Upper lobe of right lung (tissue), 1 donor: ENCODE measurements around the gene EXD3. TPM values are rescaled to one million over a fixed set of nuclear protein-coding genes. Genes with fewer than 3 reads are reported as not detected.
"Not testable (repeated sequence)": the region's sequence is repeated elsewhere in the genome, so short reads cannot be mapped to it uniquely, and the experiment has no call there.

Source experiments
- ATAC-seq: fragments of 200-7000 bp; cut with Tn5 transposase; one replicate; pipeline ENCODE4 v1.9.1; 2020; ENCODE audit warnings: mild to moderate bottlenecking, moderate library complexity
- DNase-seq: peaks from one replicate; pipeline ENCODE4 v3.0.0-alpha.2; 2020
- H3K27ac ChIP-seq: fragments of 200-600 bp; one replicate; pipeline ENCODE4 v1.8.0; 2022
- H3K27me3 ChIP-seq: fragments of 200-600 bp; one replicate; pipeline ENCODE4 v1.8.0; 2022; ENCODE audit warnings: mild to moderate bottlenecking
- H3K36me3 ChIP-seq: fragments of 200-600 bp; one replicate; pipeline ENCODE4 v1.8.0; 2022
- H3K4me1 ChIP-seq: fragments of 200-600 bp; one replicate; pipeline ENCODE4 v1.8.0; 2022
- H3K4me3 ChIP-seq: fragments of 200-600 bp; one replicate; pipeline ENCODE4 v1.8.0; 2022; ENCODE audit warnings: mild to moderate bottlenecking
- H3K9me3 ChIP-seq: fragments of 200-600 bp; one replicate; pipeline ENCODE4 v1.8.0; 2022
- intact Hi-C: fragments of 100-400 bp; cut with DNase I; formaldehyde crosslinking; loops from one replicate; pipeline ENCODE4 v1.11.0; 2022
- long read RNA-seq: library from polyadenylated mRNA; unstranded; transcript quantifications from one replicate; pipeline ENCODE4 v2.0.0, GENCODE V29; 2021
- total RNA-seq: library from RNA; stranded (reverse); fragmentation: NEBNext Ultra II Directional; extraction: Animal tissue kit (Norgen Biotek cat#: 25700); gene quantifications from one replicate; pipeline ENCODE4 v1.2.1, GENCODE V29; 2021
- TF ChIP-seq, protein P1 (sequence below): fragments of 200-600 bp; IDR thresholded peaks from one replicate; pipeline ENCODE4 v1.8.0; 2022; ENCODE audit warnings: antibody characterized with exemption
- donor health status: DM: no; HTN: yes; CAD: no; lungs with severe emphysema.

The EXD3 gene, protein sequence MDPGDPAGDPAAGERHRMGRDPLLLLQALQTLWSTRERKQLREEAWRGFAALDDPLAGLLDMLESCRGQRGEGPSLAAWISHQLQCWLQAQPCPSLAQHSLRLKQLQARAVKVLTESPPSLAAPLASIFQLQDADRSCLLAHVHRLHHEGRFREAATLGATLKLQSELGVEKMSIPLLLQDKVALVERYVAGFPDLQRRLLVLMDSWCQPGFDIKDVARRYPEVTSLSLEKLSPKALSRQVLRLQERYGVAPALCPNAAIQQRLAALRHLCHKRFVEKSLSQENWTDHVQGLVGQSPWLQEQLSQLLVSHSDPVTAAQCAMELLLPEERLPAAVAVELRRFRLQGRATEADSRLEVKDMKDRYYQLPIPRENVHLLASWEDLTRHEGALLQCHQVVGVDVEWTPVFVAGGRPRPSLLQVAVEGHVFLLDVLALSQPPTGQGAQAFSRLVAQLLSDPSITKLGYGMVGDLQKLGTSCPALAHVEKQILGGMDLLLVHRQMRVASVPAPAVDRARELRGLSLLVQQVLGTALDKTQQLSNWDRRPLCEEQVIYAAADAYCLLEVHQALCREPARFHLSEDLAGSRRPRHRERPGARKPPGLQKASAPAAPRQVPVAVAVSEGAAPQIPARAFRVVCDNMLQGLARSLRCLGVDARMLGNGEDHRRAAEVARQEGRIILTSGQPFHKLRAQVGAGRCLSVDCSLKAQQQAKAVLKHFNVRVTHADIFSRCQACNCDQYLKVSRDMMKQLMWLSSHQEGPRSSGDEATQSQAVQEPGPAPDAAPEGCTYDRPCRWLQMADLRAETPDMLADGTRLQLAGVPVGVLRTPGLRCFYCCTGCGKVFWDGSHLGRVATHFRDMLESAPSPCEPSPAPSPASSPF
- 27.3 TPM for total RNA-seq
- long read RNA-seq, partial matches to known transcripts: 9 of 64 reads
- long read RNA-seq, other reads (novel, unspliced or antisense): 47 of 64 reads

DNA sequence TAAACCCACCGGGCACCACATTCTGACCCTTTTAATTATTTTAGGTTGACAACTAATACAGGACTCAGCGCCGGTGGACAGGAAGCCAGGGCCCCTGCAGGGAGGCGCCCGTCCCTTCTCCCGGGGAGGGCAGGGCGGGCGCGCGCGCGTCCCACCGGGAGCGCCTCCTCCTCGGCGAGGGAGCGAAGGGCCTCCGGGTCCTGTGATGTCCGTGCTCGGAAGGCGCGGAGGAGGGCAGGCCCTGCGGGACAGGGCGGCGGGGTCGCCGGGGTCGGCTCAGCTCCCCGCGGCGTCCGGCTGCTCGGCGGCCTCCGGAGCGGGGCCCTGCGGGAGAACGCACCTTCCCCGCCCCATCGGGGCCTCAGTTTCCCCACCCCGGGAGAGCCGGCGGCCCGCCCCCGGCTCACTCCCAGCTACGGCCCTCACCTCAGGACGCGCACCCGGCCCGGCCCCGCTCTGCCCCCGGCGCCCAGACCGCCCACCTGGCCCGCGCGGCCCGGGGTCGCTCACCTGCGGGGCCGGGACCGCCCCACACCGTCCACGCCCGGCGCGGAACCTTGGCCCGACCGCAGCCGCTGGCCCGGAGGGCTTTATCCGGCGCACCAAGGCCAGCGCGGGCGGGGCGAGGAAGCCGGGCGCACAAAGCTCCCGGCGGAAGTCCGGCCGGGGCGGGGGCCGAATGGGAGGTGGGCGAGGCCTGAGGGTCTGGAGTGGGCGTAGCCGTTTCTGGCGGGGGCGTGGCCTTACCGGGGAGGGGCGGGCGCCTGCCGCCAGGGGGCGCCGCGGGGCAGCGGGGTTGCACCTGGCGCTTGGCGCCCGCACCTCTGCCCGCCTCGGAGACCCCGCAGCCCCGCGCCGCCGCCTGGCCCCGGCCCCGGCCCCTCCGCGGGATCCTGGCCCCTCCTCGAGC, at the start of gene EXD3, which contains the start of gene NOXA1:
Gene EXD3 (minus strand): TSS at position 559 of the 910 bp plus-strand sequence. CDS start 27,805 bp downstream, outside the sequence.
Gene NOXA1 (plus strand): TSS at position 790 of the 910 bp plus-strand sequence. CDS start 137 bp downstream, outside the sequence.
- peaks cover 13% of the 10 kb centered on the region for H3K4me1 ChIP-seq
- TF ChIP-seq, protein P1, sequence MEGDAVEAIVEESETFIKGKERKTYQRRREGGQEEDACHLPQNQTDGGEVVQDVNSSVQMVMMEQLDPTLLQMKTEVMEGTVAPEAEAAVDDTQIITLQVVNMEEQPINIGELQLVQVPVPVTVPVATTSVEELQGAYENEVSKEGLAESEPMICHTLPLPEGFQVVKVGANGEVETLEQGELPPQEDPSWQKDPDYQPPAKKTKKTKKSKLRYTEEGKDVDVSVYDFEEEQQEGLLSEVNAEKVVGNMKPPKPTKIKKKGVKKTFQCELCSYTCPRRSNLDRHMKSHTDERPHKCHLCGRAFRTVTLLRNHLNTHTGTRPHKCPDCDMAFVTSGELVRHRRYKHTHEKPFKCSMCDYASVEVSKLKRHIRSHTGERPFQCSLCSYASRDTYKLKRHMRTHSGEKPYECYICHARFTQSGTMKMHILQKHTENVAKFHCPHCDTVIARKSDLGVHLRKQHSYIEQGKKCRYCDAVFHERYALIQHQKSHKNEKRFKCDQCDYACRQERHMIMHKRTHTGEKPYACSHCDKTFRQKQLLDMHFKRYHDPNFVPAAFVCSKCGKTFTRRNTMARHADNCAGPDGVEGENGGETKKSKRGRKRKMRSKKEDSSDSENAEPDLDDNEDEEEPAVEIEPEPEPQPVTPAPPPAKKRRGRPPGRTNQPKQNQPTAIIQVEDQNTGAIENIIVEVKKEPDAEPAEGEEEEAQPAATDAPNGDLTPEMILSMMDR: peak; percentile 41
- no peaks in the 10 kb centered on the region for H3K27me3 ChIP-seq
- ATAC-seq (peak; percentile 97), DNase-seq (peak; percentile 98)
- intact Hi-C loops: no loop called here
- no peaks in the 10 kb centered on the region for H3K36me3 ChIP-seq
- H3K4me3 ChIP-seq: peak within 1 kb of the TSS; percentile 88
- peak within 1 kb of the TSS; percentile 79 for H3K27ac ChIP-seq
- no peaks in the 10 kb centered on the region for H3K9me3 ChIP-seq

DNA sequence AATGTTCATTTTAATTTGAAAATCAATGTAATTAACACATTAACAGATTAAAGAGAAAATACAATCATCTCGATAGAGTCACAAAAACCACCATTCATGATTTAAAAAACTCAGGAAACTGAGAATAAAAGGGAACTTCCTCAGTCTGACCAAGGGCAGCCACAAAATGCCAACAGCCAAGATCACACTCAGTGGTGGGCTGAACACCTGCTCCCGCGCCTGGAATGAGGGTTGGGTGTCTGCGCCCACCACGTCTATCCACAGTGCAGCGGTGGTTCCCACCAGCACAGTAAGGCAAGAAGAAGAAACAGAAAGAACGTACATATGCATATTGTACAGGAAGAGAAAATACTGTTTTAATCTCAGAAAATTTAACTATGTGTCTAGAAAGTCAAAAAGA, 47.8 kb upstream of the EXD3 start:
- Histone ChIP-seq H3K27me3 (no peaks in the 10 kb centered on the region), H3K4me3 (no peak overlapping the region), H3K36me3 (no peaks in the 10 kb centered on the region), H3K9me3 (peaks cover 1% of the 10 kb centered on the region), H3K27ac (no peak overlapping the region), H3K4me1 (no peaks in the 10 kb centered on the region)
- ATAC-seq (no peak), DNase-seq (peak; percentile 25)
- intact Hi-C loops: no loop called here
- TF ChIP-seq, protein P1: no peak

DNA sequence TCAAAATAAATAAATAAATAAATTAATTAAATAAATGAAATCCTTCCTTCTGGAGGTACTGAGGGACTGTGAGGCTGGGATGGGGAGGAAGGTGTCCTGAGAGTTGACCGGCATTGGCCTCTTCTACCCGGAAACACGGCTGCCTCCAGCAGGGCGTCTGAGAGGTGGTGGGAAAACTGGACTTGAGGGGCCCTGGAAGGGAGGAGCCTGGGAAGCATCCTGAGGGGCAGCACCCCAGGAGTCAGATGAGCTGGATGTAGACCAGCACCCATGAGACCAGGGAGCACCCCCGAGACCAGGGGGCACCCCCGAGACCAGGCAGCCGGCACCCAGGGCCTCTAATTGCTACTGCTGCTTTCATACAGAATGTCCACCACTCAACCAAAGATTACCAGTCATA, 44.9 kb upstream of the EXD3 start:
- Histone ChIP-seq H3K9me3 (no peaks in the 10 kb centered on the region), H3K27me3 (no peaks in the 10 kb centered on the region), H3K4me3 (no peak overlapping the region), H3K27ac (no peak overlapping the region), H3K4me1 (no peaks in the 10 kb centered on the region), H3K36me3 (no peaks in the 10 kb centered on the region)
- DNase-seq (peak; percentile 39), ATAC-seq (no peak)
- TF ChIP-seq, protein P1: no peak
- intact Hi-C loops: no loop called here

DNA sequence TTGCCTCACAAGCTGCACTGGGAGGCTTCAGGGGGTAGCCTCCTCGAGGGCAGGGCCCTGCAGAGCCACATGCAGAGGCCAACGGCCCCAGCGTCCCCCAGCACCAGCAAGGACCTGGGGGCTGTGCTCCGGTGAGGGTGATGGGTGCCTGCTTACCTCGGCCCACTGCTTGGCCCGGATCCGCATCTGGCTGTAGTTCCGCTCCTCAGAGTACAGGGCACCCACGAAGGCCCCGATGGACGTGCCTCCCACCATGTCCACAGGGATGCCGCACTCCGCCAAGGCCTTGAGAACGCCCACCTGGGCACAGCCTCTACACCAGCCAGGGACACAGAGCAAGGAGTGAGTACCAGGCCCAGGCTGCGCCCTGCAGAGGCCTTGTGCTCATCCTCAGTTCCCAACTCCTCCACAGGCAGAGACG, 44.2 kb upstream of the EXD3 start:
- intact Hi-C loops: no loop called here
- no peak overlapping the region for H3K27ac ChIP-seq
- H3K9me3 ChIP-seq: no peaks in the 10 kb centered on the region
- H3K4me3 ChIP-seq: no peak overlapping the region
- H3K4me1 ChIP-seq: no peaks in the 10 kb centered on the region
- DNase-seq (peak; percentile 61), ATAC-seq (no peak)
- no peaks in the 10 kb centered on the region for H3K27me3 ChIP-seq
- no peaks in the 10 kb centered on the region for H3K36me3 ChIP-seq
- TF ChIP-seq, protein P1: no peak

DNA sequence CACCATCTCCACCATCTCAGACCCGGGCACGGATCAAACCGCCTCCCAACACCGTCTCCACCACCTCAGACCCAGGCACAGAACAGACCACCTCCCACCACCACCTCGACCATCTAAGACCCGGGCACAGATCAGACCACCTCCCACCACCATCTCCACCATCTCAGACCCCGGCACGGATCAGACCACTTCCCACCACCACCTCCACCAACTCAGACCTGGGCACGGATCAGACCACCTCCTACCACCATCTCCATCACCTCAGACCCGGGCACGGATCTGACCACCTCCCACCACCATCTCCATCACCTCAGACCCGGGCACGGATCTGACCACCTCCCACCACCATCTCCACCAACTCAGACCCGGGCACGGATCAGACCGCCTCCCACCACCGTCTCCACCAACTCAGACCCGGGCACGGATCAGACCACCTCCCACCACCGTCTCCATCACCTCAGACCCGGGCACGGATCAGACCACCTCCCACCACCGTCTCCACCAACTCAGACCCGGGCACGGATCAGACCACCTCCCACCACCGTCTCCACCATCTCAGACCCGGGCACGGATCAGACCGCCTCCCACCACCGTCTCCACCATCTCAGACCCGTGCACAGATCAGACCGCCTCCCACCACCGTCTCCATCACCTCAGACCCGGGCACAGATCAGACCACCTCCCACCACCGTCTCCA, 43.6 kb upstream of the EXD3 start:
- DNase-seq: peak; percentile 48
- ATAC-seq, intact Hi-C loops, H3K4me1 ChIP-seq, H3K27me3 ChIP-seq, H3K36me3 ChIP-seq, H3K9me3 ChIP-seq, H3K27ac ChIP-seq, H3K4me3 ChIP-seq: not testable (repeated sequence)
